Upper lobe of left lung (tissue), 6 donors: ENCODE results near the gene GALNT18. TPM values are rescaled to one million over a fixed set of nuclear protein-coding genes. Genes with fewer than 3 reads are reported as not detected.

Source experiments
- ATAC-seq, 2 donors: fragments of 200-7000 bp; cut with Tn5 transposase; one replicate each; pipeline ENCODE4 v1.9.1; 2022; ENCODE audit warnings: mild to moderate bottlenecking in 2 of 2, moderate library complexity in 2 of 2; ENCODE audit not compliant: low FRiP score in 2 of 2
- DNase-seq, 2 donors: peaks; one replicate each; pipeline ENCODE4 v3.0.0-alpha.2; 2019 to 2020
- H3K27ac ChIP-seq, 4 donors: fragments of 200-600 bp; sonication (generic); one replicate each; pipeline ENCODE4 v1.5.1; 2016 to 2019
- H3K27me3 ChIP-seq, 4 donors: fragments of 200-600 bp; sonication (generic); one replicate each; pipeline ENCODE4 v1.5.1; 2017 to 2019
- H3K36me3 ChIP-seq, 4 donors: fragments of 200-600 bp; sonication (generic); one replicate each; pipeline ENCODE4 v1.5.1; 2016 to 2019
- H3K4me1 ChIP-seq, 4 donors: fragments of 200-600 bp; sonication (generic); one replicate each; pipeline ENCODE4 v1.5.1; 2018 to 2019
- H3K4me3 ChIP-seq, 4 donors: fragments of 200-600 bp; sonication (generic); one replicate each; pipeline ENCODE4 v1.5.1; 2017 to 2019; ENCODE audit warnings: mild to moderate bottlenecking in 2 of 4, moderate library complexity in 1 of 4
- H3K9me3 ChIP-seq, 4 donors: fragments of 200-600 bp; sonication (generic); one replicate each; pipeline ENCODE4 v1.5.1; 2018 to 2019
- CTCF ChIP-seq, 6 experiments: fragments of 450-650 bp in 4 of 6; fragments of 200-600 bp in 2 of 6; sonication (generic) in 2 of 6; IDR thresholded peaks; one replicate each; pipeline ENCODE4 v1.5.1; 2016 to 2019; ENCODE audit warnings: antibody characterized with exemption in 6 of 6
- EP300 ChIP-seq, 4 donors: sonication (generic); formaldehyde crosslinking; IDR thresholded peaks; one replicate each; pipeline ENCODE4 v1.5.1; 2017; ENCODE audit warnings: antibody characterized with exemption in 4 of 4, control low read depth in 2 of 4
- POLR2A ChIP-seq, 4 donors: fragments of 450-650 bp; IDR thresholded peaks; one replicate each; pipeline ENCODE4 v1.5.1; 2016 to 2017; ENCODE audit warnings: antibody characterized with exemption in 4 of 4, mild to moderate bottlenecking in 2 of 4
- POLR2AphosphoS5 ChIP-seq, 2 donors: sonication (generic); formaldehyde crosslinking; IDR thresholded peaks; one replicate each; pipeline ENCODE4 v1.5.1; 2017; ENCODE audit warnings: antibody characterized with exemption in 2 of 2
- WGBS, 2 donors: methylation state at CpG; one replicate each; pipeline ENCODE4 v1.1.5; 2017 to 2018; 5-methylcytosine and 5-hydroxymethylcytosine counted together
- total RNA-seq, 6 donors: library from RNA; depleted of rRNA in 4 of 6; stranded (reverse); fragments of >200 nt in 4 of 6; gene quantifications; one replicate each; pipeline versions ENCODE4 v1.1.0 to v1.2.1, GENCODE V29; 2016 to 2021
- donor health status: DM: no; HTN: no; CAD: no; lungs with moderate emphysema.
- donor health status: DM: no; HTN: yes; CAD: no; lungs with severe emphysema.

Gene GALNT18
- total RNA-seq, 6 donors from 2014 or later = 48.2 to 115 (median 61.8) TPM

GRCh38 chr11:11525283-11525682, 96.5 kb downstream of the GALNT18 start:
- Histone ChIP-seq H3K4me3 (no peak overlapping the region), H3K36me3 (no peaks in the 10 kb centered on the region), H3K4me1 (peaks cover 13 to 25% (median 19%) of the 10 kb centered on the region in 4 donors), H3K9me3 (no peaks in the 10 kb centered on the region), H3K27ac (no peak overlapping the region), H3K27me3 (no peaks in the 10 kb centered on the region)
- 76 to 90% methylated on average over 5 of the region's 5 CpGs for WGBS, 2 donors
- TF ChIP-seq POLR2A (IDR thresholded peaks at IDR 0.05) = no peak
- no peak for TF ChIP-seq EP300 (IDR thresholded peaks at IDR 0.05)
- TF ChIP-seq CTCF (IDR thresholded peaks at IDR 0.05) = no peak
- no peak for TF ChIP-seq POLR2AphosphoS5 (IDR thresholded peaks at IDR 0.05)
- DNase-seq = no peak
- ATAC-seq = no peak

- TF ChIP-seq POLR2A (IDR thresholded peaks at IDR 0.05) = no peak
- ATAC-seq = no peak
- Histone ChIP-seq H3K4me3 (no peak overlapping the region), H3K27me3 (no peaks in the 10 kb centered on the region), H3K27ac (no peak overlapping the region), H3K9me3 (no peaks in the 10 kb centered on the region), H3K36me3 (no peaks in the 10 kb centered on the region), H3K4me1 (peaks cover 13 to 26% (median 21%) of the 10 kb centered on the region in 4 donors)
- no peak for DNase-seq
- 59 to 71% methylated on average over 5 of the region's 5 CpGs for WGBS, 2 donors
Observed at GRCh38 chr11:11524436-11525061, 97.3 kb downstream of the GALNT18 start.

- Histone ChIP-seq H3K4me1 (peaks cover 13 to 35% (median 24%) of the 10 kb centered on the region in 4 donors), H3K36me3 (no peaks in the 10 kb centered on the region), H3K27ac (no peak overlapping the region), H3K9me3 (no peaks in the 10 kb centered on the region), H3K27me3 (no peaks in the 10 kb centered on the region), H3K4me3 (no peak overlapping the region)
- no peak for DNase-seq
- no peak for ATAC-seq
- WGBS, 2 donors = 92 to 93% methylated on average over 4 of the region's 4 CpGs
- no peak for TF ChIP-seq EP300 (IDR thresholded peaks at IDR 0.05)
- no peak for TF ChIP-seq POLR2A (IDR thresholded peaks at IDR 0.05)
- TF ChIP-seq POLR2AphosphoS5 (IDR thresholded peaks at IDR 0.05) = no peak
- no peak for TF ChIP-seq CTCF (IDR thresholded peaks at IDR 0.05)
Observed at GRCh38 chr11:11522591-11522990, 99.2 kb downstream of the GALNT18 start.

GRCh38 chr11:11521306-11522002, 100.4 kb downstream of the GALNT18 start:
- Histone ChIP-seq H3K4me3 (no peak overlapping the region), H3K9me3 (no peaks in the 10 kb centered on the region), H3K27me3 (no peaks in the 10 kb centered on the region), H3K4me1 (peaks cover 13 to 35% (median 24%) of the 10 kb centered on the region in 4 donors), H3K27ac (peak overlapping the region in 1 of 4 donors; percentile 34), H3K36me3 (no peaks in the 10 kb centered on the region)
- WGBS, 2 donors = 58 to 59% methylated on average over 13 of the region's 13 CpGs
- ATAC-seq = peak in 1 of 2 donors; percentile 56
- DNase-seq = peak in 1 of 2 donors; percentile 42
- TF ChIP-seq POLR2AphosphoS5 (IDR thresholded peaks at IDR 0.05) = no peak
- TF ChIP-seq CTCF (IDR thresholded peaks at IDR 0.05) = no peak
- no peak for TF ChIP-seq EP300 (IDR thresholded peaks at IDR 0.05)
- no peak for TF ChIP-seq POLR2A (IDR thresholded peaks at IDR 0.05)

- no peak overlapping the region for H3K4me3 ChIP-seq
- no peaks in the 10 kb centered on the region for H3K9me3 ChIP-seq
- ATAC-seq (peak in 1 of 2 donors; percentile 16), DNase-seq (peak in 1 of 2 donors; percentile 25)
- no peaks in the 10 kb centered on the region for H3K36me3 ChIP-seq
- peaks cover 13 to 35% (median 24%) of the 10 kb centered on the region in 4 donors for H3K4me1 ChIP-seq
- TF ChIP-seq CTCF (IDR thresholded peaks at IDR 0.05) = no peak
- TF ChIP-seq POLR2AphosphoS5 (IDR thresholded peaks at IDR 0.05) = no peak
- TF ChIP-seq EP300 (IDR thresholded peaks at IDR 0.05) = no peak
- TF ChIP-seq POLR2A (IDR thresholded peaks at IDR 0.05) = no peak
- no peaks in the 10 kb centered on the region for H3K27me3 ChIP-seq
- no peak overlapping the region for H3K27ac ChIP-seq
- WGBS, 2 donors = 65 to 74% methylated on average over 12 to 14 of the region's 14 CpGs
Observed at GRCh38 chr11:11520231-11521015, 101.4 kb downstream of the GALNT18 start.
